NCI-H2196 treated with DMSO at 0.1 percent for 48 hours (cell line): ENCODE data around the gene SLC9A3.

ENCODE experiments used
- DNase-seq: peaks from one replicate; lab custom pipeline; 2025; ENCODE audit not compliant: unreplicated experiment; lab: John Stamatoyannopoulos, UW

The SLC9A3 gene

GRCh38 chr5:555058-555623 lies 30.9 kb upstream of the SLC9A3 start:
- DNase-seq, result no peak

- no peak for DNase-seq
Observed at GRCh38 chr5:554284-554988, 30.2 kb upstream of the SLC9A3 start.

- DNase-seq, result no peak
Observed at GRCh38 chr5:553874-554273, 29.6 kb upstream of the SLC9A3 start.

- DNase-seq, result no peak
Observed at GRCh38 chr5:551406-551805, 27.2 kb upstream of the SLC9A3 start.

- no peak for DNase-seq
Observed at GRCh38 chr5:549229-549628, 25.0 kb upstream of the SLC9A3 start.

- DNase-seq, result no peak
Observed at GRCh38 chr5:548256-548655, 24.0 kb upstream of the SLC9A3 start.

GRCh38 chr5:547086-547924 lies 23.1 kb upstream of the SLC9A3 start:
- DNase-seq, result no peak

- DNase-seq, result no peak
Observed at GRCh38 chr5:546376-546908, 22.2 kb upstream of the SLC9A3 start.

- DNase-seq, result no peak
Observed at GRCh38 chr5:545641-546375, 21.6 kb upstream of the SLC9A3 start.

GRCh38 chr5:544675-545355 lies 20.6 kb upstream of the SLC9A3 start:
- no peak for DNase-seq

GRCh38 chr5:543755-544674 lies 19.8 kb upstream of the SLC9A3 start:
- DNase-seq, result no peak

GRCh38 chr5:543351-543750 lies 19.1 kb upstream of the SLC9A3 start:
- no peak for DNase-seq

GRCh38 chr5:542319-543311 lies 18.4 kb upstream of the SLC9A3 start:
- DNase-seq, result no peak

GRCh38 chr5:541539-542318 lies 17.5 kb upstream of the SLC9A3 start:
- DNase-seq, result no peak

- no peak for DNase-seq
Observed at GRCh38 chr5:540906-541538, 16.8 kb upstream of the SLC9A3 start.

- no peak for DNase-seq
Observed at GRCh38 chr5:540071-540905, 16.0 kb upstream of the SLC9A3 start.
